Measurements from ENCODE around the gene GPSM3.
"Not testable (repeated sequence)": the region's sequence is repeated elsewhere in the genome, so short reads cannot be mapped to it uniquely, and the experiment has no call there.

Gene GPSM3

GRCh38 chr6:32192608-32193039 lies at the start of gene GPSM3:
Gene GPSM3 (minus strand): TSS chr6:32192643. CDS start chr6:32192513, 130 bp downstream.
- no peak for DNase-seq

DNA sequence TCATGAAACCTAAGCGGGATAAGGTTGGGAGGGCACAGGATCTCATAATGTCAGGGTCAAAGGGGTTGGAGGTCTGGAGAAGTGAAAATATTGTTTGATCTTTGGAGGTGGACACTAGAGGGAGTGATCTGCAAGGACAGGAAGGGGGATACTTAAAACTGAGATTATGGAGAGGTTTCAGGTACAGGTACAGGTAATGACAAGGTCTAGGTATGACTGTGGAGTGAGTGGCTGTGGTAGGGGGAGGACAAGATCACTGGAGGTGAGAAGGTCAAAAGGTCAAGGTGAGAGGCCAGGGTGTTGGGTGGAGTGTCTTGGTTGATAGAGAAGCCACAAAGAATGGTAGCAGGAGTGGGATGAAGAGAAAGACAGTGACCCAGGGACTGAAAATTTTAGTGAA lies 48.2 kb upstream of the GPSM3 start:
- DNase-seq, result no peak

DNA sequence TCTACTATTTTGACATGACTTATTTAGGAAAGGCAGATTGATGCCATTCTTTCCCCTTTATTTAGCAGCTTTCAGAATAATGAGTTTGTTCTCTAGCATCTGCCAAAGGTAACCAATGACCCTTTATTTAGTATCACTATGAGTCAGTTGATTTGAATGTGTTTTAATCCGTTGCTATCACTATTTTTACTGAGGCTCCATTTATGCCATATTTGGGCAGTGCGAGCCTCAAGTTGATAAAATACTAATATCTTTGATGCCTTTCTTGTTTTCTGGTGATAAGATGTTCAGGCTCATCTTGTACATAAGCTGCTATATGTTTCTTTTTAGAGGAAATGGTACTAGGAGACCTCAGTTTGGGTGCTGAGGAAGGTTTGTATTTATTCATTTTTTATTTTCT lies 47.0 kb upstream of the GPSM3 start:
- no peak for DNase-seq

DNA sequence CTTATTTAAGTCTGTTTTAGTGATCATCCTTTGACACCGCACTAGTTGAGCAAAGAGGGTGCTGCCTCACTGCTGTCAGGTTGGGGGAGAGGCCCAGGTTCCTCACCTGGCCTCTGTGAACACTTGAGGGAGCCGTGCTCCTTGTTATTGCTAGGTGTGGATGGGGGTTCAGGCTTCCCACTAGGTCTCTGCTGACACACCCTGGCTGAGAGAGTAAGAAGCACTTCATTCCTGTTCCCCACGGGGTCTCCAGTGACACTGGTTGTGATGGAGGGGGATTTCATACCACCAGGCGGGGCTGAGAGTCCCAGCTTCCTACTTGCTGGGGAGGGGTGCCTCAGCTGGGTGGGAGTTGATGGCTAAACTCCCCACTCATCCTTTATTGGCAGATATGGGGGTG lies 42.5 kb upstream of the GPSM3 start:
- DNase-seq, result no peak

GRCh38 chr6:32226434-32226833 lies 34.0 kb upstream of the GPSM3 start:
- DNase-seq, result no peak

DNA sequence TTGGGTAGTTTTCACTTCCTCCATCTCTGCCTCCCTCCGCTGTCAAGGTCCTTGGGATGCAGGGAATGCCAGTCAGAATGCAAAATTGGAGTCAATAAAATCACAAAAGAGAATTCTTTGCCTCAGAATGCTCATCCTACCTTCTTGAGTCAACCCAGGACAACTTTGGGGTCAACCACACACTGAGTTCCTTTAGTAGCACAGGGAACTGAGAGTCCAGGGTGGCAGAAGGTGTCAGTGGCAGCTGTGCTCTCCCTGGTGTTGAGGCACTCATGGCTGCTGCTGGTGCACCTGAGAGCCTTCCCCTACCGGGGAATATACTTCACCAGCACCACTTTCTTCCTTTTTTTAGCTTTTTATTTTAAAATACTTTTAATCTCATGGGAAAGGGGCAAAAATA lies 32.3 kb upstream of the GPSM3 start:
- DNase-seq, result no peak

DNA sequence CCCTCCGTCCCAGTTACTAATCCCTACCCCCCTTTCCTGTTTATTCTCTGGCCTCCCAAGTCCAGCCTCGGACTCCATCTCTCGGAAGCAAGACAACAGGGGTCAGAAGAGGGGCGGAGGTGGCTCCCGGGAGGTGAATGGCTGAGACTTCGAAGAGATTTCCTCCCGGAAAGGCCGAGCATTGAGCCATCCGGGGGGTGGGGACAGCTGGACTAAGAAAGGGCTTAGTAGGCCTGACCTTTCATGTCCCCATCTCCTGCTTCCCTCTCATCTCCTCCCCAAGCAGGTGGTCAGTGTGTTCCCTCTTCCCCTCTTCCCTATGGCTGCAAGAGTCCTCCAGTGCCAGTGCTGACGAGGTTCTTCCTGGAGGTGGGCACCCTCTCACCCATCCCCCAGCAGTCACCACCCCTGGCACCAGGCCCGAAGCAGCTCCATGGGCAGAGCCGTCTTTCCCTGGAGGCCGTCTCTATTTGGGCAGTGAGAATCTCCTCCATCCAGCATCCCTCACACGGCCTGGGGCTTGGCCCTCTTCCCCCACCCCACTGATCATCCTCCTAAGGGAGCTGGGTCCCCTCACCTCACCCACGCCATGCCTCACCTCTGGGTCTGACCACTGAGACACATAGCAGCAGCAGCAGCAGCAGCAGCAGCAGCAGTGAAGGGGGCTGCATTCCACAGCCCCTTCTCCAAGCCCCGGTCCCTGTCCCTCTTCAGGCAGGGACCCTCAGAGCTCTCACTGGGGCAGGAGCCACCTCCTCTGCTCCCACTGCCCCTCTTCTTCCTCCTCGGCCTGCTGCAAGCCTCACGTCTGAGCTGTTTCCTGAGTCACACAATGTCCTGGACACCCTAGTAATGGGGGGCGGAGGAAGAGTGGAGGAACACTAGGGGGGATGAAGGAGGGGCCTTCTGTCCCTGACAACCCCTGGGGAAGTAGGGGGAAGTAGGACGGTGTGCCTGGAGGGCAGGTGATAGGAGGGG lies 31.1 kb upstream of the GPSM3 start, which contains the start of gene NOTCH4:
Gene NOTCH4, minus strand, starts transcription at position 810 of the 978 bp plus-strand sequence. Its CDS starts 139 bp downstream, at position 671.
- DNase-seq, result no peak

- no peak for DNase-seq
Observed at GRCh38 chr6:32222333-32223230, 30.1 kb upstream of the GPSM3 start.

GRCh38 chr6:32220021-32220420 lies 27.6 kb upstream of the GPSM3 start:
- DNase-seq, result no peak

- no peak for DNase-seq
Observed at GRCh38 chr6:32218167-32218566, 25.7 kb upstream of the GPSM3 start.

DNA sequence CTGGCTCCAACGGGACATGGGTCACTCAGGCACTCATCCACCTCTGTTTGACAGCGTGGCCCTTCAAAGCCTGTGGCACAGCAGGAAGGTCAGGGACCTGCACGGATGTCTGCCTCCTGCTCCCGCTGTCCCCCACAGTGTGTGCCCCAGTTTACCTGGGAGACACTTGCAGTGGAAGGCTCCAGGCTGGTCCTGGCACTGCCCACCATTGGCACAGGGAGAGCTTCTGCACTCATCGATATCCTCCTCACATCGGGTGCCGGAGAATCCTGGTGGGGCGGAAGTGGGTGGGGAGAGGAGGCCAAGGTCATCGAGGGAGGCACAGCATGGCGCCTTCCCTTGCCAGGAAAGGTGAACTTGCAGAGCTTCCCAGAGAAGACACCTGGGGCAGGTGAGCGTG lies 24.6 kb upstream of the GPSM3 start:
- no peak for DNase-seq

DNA sequence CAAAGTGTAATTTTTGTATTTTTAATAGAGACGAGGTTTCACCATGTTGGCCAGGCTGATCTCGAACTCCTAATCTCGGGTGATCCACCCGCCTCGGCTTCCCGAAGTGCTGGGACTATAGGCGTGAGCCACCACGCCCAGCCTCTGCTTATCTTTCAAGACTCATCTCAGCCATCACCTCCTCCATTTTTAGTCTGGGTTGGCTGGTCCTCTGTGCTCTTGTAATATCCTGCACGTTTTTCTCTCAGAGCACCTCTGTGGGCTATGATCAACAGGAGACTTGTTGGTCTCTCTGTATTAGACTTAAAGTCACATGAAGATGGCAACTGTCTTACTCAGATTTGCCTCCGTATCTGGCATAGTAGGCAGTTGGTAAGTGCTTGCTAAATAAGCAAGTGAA lies 23.8 kb upstream of the GPSM3 start:
- DNase-seq, result no peak

DNA sequence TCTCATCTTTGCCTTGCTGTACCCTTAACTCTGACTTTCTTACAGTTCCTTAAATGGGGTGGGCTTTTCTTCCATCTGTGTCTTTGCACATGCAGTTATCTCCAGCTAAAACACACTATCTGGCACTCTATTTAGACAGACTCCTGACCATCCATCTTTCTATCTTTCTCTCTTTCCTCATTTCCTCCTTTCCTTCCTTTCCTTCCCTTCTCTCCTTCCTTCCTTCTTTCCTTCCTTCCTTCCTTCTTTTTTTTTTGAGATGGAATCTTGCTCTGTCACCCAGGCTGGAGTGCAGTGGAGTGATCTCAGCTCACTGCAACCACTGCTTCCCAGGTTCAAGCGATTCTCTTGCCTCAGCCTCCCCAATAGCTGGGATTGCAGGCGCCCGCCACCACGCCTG lies 23.2 kb upstream of the GPSM3 start:
- DNase-seq, result no peak

- DNase-seq, result no peak
Observed at GRCh38 chr6:32214126-32214525, 21.7 kb upstream of the GPSM3 start.

- DNase-seq, result no peak
Observed at GRCh38 chr6:32213649-32214048, 21.2 kb upstream of the GPSM3 start.

DNA sequence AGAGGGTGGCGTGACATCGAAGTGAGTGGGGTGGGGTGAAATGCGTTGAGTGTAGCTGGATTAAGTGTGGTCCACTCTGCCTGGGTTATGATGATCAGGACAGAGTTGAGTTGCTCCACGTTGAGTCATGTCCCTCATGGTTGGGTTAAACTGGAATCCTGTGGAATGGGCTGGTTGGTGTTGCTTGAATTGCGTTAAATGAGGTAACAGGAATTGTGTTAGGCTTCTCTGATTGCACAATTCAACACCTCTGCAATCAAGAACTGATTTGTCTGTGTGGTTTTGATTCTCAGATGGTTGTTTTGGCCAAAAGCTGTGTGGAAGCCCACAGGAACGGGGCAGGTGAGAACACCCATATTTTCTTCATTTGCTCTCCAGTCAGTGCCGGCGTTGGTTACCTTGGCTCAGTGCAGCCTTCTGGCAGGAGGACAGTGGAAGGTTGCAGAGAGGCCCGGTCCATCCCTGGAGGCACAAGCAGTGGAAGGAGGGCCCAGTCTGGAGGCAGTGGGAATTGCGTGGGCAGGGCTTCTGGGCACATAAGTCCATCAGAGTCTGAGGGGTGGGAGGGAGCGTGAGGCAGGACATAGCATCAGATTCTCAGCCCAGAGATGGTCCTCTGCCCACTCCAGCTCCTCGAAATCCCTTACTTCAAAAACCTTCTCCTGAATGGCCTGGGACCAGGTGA lies 19.8 kb upstream of the GPSM3 start:
- DNase-seq, result no peak

- not testable (repeated sequence) for DNase-seq
Observed at GRCh38 chr6:32211432-32211831, 19.0 kb upstream of the GPSM3 start.

- no peak for DNase-seq
Observed at GRCh38 chr6:32210191-32210601, 17.8 kb upstream of the GPSM3 start.

- DNase-seq, result no peak
Observed at GRCh38 chr6:32208996-32209395, 16.6 kb upstream of the GPSM3 start.

DNA sequence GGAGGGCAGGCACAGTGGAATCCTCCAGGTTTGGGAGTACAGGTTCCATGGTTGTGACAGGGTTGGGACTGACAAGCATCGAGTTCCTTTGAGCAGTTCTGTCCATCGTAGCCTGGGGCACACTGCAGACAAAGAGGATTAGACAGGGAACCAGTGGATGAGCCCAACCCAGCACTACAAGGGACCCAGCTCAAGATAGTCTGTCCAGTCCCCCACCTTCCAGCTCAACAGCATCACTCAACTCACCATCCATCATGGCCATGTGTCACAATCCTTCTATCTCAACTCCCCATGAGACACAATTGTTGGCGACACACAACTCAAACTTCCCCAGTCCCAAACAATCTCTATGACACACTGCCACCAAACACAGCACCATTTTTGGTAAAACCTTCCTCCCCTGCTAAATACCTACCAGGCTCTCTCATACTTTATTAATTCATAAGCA lies 11.8 kb upstream of the GPSM3 start:
- no peak for DNase-seq

DNA sequence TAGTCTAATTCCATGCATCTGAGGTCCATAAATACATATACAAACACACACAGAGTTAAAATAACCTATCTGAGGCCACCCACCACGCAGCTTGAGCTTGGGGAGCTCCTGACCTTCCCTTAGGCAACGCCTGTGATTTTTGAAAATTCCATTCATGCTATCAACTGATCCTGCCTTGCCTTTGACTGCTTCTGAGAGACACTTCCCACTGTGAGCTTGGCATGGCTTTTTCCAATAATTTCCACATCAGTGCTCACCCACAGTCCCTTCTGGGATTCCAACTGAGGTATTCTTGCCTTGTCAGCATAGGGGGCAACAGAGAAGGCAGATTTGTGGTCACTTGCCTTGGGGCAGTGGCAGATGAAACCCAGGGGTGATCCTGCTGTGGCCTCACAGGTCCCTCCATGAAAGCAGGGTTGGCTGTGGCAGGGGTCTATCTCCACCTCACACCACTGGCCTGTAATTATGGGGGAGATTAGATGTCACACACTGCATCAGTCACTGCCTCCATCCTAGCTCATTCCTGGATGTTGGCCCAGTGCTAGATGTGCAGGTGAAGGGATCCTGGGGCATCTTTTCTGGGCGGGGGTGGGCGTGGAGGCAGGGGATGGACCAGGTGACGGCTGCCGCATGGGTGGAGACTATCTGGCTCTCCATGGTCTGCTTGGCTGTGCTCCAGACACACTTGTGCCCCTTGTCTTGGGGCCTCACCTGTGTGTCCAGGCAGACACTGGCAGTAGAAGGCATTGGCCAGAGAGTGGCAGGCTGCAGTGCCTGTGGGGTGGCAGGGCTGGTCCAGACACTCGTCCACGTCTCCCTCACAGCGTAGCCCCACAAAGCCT lies 11.2 kb upstream of the GPSM3 start:
- DNase-seq, result peak; percentile 84

GRCh38 chr6:32202186-32202585 lies 9.7 kb upstream of the GPSM3 start:
- no peak for DNase-seq

Data from retina (tissue), 1 donor.